ENCODE results near the gene TMEM17. TPM values are rescaled to one million over a fixed set of nuclear protein-coding genes. Genes with fewer than 3 reads are reported as not detected.

Gene TMEM17
- total and polyA plus RNA-seq, 9 of the 15 experiments (the other 6 are each of a cell fraction or from before 2014, with no cell fraction given) = 0.58 to 2.2 (median 1.2) TPM

- DNase-seq (ENCODE audit: extremely low read depth in 1 of 4, low spot score in 3 of 4) = no peak
- ChIA-PET POLR2A (interaction anchor here (0.7 to 2.2 kb wide), 3 partner anchors 9 to 12 kb away, joined by 3 to 6 read pairs (median 5); no protein-coding TSS in a partner anchor), CTCF (ENCODE audit: low intra/inter-chr PET ratio) (no interaction called here)
- no peaks in the 10 kb centered on the region for H3K36me3 ChIP-seq (ENCODE audit: control insufficient read depth, insufficient read depth, low read length)
- no peak overlapping the region for H3K4me3 ChIP-seq
- no peak overlapping the region for H3K4me2 ChIP-seq (ENCODE audit: insufficient read depth, low read length)
- no peak overlapping the region for H2AFZ ChIP-seq (ENCODE audit: low read depth, low read length)
- H3K27ac ChIP-seq (ENCODE audit: extremely low read depth, low read depth, low read length) = no peak overlapping the region
- H3K9ac ChIP-seq (ENCODE audit: insufficient read depth in 1 of 2, low read depth in 2 of 2, low read length in 2 of 2) = no peak overlapping the region
- in situ Hi-C loops (cut with MboI) = no loop called here
- no peaks in the 10 kb centered on the region for H3K9me3 ChIP-seq (replicated peaks; ENCODE audit: control insufficient read depth, insufficient read depth, low read depth, low read length)
- H4K20me1 ChIP-seq (replicated peaks; ENCODE audit: control insufficient read depth, insufficient read depth, low read length) = no peaks in the 10 kb centered on the region
- no peaks in the 10 kb centered on the region; a peak in 1 of 5 replicates for H3K4me1 ChIP-seq (replicated peaks in 1 of 2; ENCODE audit: control insufficient read depth in 2 of 2, insufficient read depth in 2 of 2, low read length in 2 of 2)
- no TSS peak for BruUV-seq (replicated peaks)
- ATAC-seq = no peak
- no peak for FAIRE-seq
- no peaks in the 10 kb centered on the region for H3K79me2 ChIP-seq (ENCODE audit: control insufficient read depth, insufficient read depth, low read length)
- H3K9me1 ChIP-seq (ENCODE audit: control insufficient read depth, insufficient read depth, low read length) = no peaks in the 10 kb centered on the region
- H3K27me3 ChIP-seq (ENCODE audit: control insufficient read depth in 2 of 2, insufficient read depth in 2 of 2, low read length in 2 of 2) = peaks cover 0 to 3% of the 10 kb centered on the region in 2 experiments; a peak in 2 of 5 replicates
- intact Hi-C loops (cut with micrococcal nuclease) = no loop called here
- TF ChIP-seq ZNF584 (CRISPR knock-in tag; IDR thresholded peaks at IDR 0.05; ENCODE audit: low read depth) = no peak
- TF ChIP-seq RREB1 (CRISPR knock-in tag; IDR thresholded peaks at IDR 0.05) = no peak
- TF ChIP-seq SMC3 (conservative IDR thresholded peaks at IDR 0.05; ENCODE audit: insufficient read depth, low read depth, low read length) = no peak
- TF ChIP-seq ZFP36 (IDR thresholded peaks at IDR 0.05; ENCODE audit: low read depth, low read length, partially characterized antibody) = no peak
- TF ChIP-seq ZNF224 (CRISPR knock-in tag; IDR thresholded peaks at IDR 0.05) = no peak
- no peak for TF ChIP-seq GTF2F1 (IDR thresholded peaks at IDR 0.05; ENCODE audit: low read depth, low read length)
- TF ChIP-seq PREB (CRISPR knock-in tag; IDR thresholded peaks at IDR 0.05) = no peak
- TF ChIP-seq ATF2 (CRISPR knock-in tag; IDR thresholded peaks at IDR 0.05) = no peak
- no peak for TF ChIP-seq YBX1 (IDR thresholded peaks at IDR 0.05)
- no peak for TF ChIP-seq ERF (CRISPR knock-in tag; IDR thresholded peaks at IDR 0.05)
- TF ChIP-seq ZNF347 (CRISPR knock-in tag; IDR thresholded peaks at IDR 0.05; ENCODE audit: low read depth) = no peak
- no peak for TF ChIP-seq NEUROD1 (IDR thresholded peaks at IDR 0.05; ENCODE audit: borderline replicate concordance, low read depth, low read length, partially characterized antibody)
- no peak for TF ChIP-seq TAF1 (IDR thresholded peaks at IDR 0.05; ENCODE audit: control insufficient read depth, extremely low read depth, insufficient read depth, low read length, severe bottlenecking)
- no peak for TF ChIP-seq ZNF644 (tag; IDR thresholded peaks at IDR 0.05; ENCODE audit: low read depth)
Measured at GRCh38 chr2:62539606-62540407, 33.8 kb upstream of the TMEM17 start.
